SU-DHL-6 (cell line): ENCODE results near the gene NLGN1.

Experiments
- EZH2phosphoT487 ChIP-seq: fragments of 200-600 bp; sonication (generic), shearing (Covaris generic); conservative IDR thresholded peaks from 2 replicates; pipeline ENCODE4 v1.6.1; 2018; ENCODE audit warnings: mild to moderate bottlenecking, antibody characterized with exemption, low read length, moderate library complexity, mixed read lengths
- TF ChIP-seq, protein P1 (sequence below): fragments of 200-600 bp; sonication (generic); IDR thresholded peaks from one replicate; pipeline ENCODE4 v1.5.1; 2017; ENCODE audit warnings: antibody characterized with exemption, mild to moderate bottlenecking, low read length, moderate library complexity; ENCODE audit not compliant: insufficient read depth, poor library complexity, severe bottlenecking

GRCh38 chr3:174216019-174216418, 818.5 kb downstream of the NLGN1 start:
- TF ChIP-seq, protein P1, sequence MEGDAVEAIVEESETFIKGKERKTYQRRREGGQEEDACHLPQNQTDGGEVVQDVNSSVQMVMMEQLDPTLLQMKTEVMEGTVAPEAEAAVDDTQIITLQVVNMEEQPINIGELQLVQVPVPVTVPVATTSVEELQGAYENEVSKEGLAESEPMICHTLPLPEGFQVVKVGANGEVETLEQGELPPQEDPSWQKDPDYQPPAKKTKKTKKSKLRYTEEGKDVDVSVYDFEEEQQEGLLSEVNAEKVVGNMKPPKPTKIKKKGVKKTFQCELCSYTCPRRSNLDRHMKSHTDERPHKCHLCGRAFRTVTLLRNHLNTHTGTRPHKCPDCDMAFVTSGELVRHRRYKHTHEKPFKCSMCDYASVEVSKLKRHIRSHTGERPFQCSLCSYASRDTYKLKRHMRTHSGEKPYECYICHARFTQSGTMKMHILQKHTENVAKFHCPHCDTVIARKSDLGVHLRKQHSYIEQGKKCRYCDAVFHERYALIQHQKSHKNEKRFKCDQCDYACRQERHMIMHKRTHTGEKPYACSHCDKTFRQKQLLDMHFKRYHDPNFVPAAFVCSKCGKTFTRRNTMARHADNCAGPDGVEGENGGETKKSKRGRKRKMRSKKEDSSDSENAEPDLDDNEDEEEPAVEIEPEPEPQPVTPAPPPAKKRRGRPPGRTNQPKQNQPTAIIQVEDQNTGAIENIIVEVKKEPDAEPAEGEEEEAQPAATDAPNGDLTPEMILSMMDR = no peak
- TF ChIP-seq EZH2phosphoT487 = no peak
